ENCODE results near the gene YTHDC1.

YTHDC1 gene

DNA sequence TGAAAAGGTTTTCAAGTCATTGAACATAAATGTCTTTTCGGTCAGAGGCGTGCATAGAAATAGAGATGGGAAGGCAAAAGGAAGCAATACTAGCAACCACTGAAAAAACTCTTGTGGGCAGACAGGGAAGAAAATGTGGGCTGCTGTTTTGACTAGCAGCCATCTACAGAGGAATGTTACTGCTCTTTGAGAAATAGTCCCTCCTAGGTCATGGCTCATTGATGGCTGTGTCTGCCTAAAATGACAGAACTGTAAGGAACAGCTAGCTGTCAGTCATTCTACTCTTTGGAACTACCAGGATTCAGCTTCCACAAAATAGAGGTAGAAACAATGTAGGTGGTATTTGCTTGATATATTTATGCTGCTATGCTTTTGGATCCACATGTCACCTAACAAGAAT is 77.5 kb downstream of the YTHDC1 start:
- H3K27me3 ChIP-seq (replicated peaks): no peaks in the 10 kb centered on the region
- DNase-seq: no peak
- peak overlapping the region; percentile 51 for H3K4me3 ChIP-seq (ENCODE audit: low read depth, low read length)
- in situ Hi-C loops (cut with HindIII; ENCODE audit: low pct_ligation_motif_present, low sequenced_read_pairs): no loop called here
- H3K27ac ChIP-seq: no peak overlapping the region
- no peaks in the 10 kb centered on the region for H3K36me3 ChIP-seq (replicated peaks)
- TF ChIP-seq, protein P1, sequence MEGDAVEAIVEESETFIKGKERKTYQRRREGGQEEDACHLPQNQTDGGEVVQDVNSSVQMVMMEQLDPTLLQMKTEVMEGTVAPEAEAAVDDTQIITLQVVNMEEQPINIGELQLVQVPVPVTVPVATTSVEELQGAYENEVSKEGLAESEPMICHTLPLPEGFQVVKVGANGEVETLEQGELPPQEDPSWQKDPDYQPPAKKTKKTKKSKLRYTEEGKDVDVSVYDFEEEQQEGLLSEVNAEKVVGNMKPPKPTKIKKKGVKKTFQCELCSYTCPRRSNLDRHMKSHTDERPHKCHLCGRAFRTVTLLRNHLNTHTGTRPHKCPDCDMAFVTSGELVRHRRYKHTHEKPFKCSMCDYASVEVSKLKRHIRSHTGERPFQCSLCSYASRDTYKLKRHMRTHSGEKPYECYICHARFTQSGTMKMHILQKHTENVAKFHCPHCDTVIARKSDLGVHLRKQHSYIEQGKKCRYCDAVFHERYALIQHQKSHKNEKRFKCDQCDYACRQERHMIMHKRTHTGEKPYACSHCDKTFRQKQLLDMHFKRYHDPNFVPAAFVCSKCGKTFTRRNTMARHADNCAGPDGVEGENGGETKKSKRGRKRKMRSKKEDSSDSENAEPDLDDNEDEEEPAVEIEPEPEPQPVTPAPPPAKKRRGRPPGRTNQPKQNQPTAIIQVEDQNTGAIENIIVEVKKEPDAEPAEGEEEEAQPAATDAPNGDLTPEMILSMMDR (IDR thresholded peaks at IDR 0.05; ENCODE audit: low read depth, low read length, missing control alignments): no peak

DNA sequence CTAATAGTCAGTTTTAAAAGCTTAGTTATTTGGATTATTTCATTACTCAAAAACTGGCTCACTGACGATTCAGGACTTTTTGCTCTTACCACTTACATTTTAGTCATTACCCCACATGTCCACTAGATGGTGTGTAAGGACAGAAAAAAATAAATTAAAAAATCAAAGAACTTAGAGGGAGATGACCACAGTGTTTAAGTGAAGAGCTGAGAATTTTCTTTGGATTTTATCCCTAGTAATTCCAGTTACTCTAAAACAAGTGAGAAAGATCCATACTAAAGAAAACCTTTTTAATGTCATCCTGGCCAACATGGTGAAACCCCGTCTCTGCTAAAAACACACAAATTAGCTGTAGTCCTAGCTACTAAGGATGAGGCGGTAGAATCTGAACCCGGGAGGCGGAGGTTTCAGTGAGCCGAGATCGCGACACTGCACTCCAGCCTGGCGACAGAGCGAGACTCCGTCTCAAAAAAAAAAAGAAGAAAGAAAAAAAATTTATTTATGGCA is 78.0 kb downstream of the YTHDC1 start:
- H3K36me3 ChIP-seq (replicated peaks): no peaks in the 10 kb centered on the region
- H3K4me3 ChIP-seq (ENCODE audit: low read depth, low read length): peak overlapping the region; percentile 51
- TF ChIP-seq, protein P1 (IDR thresholded peaks at IDR 0.05; ENCODE audit: low read depth, low read length, missing control alignments): peak; percentile 46
- H3K27me3 ChIP-seq (replicated peaks): no peaks in the 10 kb centered on the region
- in situ Hi-C loops (cut with HindIII; ENCODE audit: low pct_ligation_motif_present, low sequenced_read_pairs): no loop called here
- H3K27ac ChIP-seq: no peak overlapping the region
- DNase-seq: peak; percentile 35

DNA sequence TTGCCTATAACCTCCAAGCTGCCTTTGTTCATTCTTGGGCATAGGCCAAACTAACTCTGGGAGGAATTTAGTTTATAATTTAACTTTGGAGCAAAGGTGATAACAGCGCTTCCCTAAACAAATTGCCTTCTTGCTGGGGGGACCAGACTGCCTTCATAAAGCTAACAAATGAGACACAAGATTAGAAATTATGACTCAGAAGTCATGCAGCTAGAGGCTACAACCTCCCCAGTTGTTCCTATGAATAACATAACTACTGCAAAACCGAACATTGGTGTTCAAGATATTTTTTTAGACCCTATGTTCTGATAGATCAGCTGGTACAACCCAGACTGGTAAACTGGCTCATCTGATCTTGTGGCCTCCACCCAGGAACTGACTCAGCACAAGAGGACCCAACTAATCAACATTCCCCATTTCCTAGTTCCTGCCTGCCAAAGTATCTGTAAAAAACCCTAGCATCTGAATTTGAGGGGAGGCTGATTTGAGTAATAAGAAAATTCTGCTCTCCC is 82.4 kb downstream of the YTHDC1 start:
- Histone ChIP-seq H3K4me3 (ENCODE audit: low read depth, low read length) (no peak overlapping the region), H3K36me3 (replicated peaks) (no peaks in the 10 kb centered on the region), H3K27me3 (replicated peaks) (no peaks in the 10 kb centered on the region), H3K27ac (peak overlapping the region; percentile 50)
- TF ChIP-seq, protein P1 (IDR thresholded peaks at IDR 0.05; ENCODE audit: low read depth, low read length, missing control alignments): no peak
- DNase-seq: peak; percentile 69
- in situ Hi-C loops (cut with HindIII; ENCODE audit: low pct_ligation_motif_present, low sequenced_read_pairs): no loop called here

DNA sequence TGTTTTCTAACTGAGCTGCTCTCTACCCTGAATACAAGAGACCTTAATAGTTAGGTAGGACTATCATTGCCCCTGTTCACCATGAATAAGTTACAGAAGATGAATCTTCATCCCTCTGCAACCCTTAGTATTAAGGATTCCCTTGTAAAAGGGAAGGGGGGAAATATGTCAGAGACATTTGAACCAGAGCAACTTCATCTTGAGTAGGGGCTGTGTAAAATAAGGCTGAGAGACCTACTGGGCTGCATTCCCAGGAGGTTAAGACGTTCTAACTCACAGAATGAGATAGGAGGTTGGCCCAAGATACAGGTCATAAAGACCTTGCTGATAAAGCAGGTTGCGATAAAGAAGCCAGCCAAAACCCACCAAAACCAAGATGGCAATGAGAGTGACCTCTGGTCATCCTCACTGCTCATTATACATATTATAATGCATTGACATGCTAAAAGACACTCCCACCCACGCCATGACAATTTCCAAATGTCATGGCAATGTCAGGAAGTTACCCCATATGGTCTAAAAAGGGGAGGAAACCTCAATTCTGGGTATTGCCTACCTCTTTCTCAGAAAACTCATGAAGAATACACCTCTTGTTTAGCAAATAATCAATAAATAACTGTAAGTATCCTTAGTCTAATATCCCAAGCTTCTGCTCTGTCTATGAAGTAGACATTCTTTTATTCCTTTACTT is 84.9 kb downstream of the YTHDC1 start:
- H3K4me3 ChIP-seq (ENCODE audit: low read depth, low read length): no peak overlapping the region
- no peaks in the 10 kb centered on the region for H3K36me3 ChIP-seq (replicated peaks)
- no peak overlapping the region for H3K27ac ChIP-seq
- in situ Hi-C loops (cut with HindIII; ENCODE audit: low pct_ligation_motif_present, low sequenced_read_pairs): no loop called here
- TF ChIP-seq, protein P1 (IDR thresholded peaks at IDR 0.05; ENCODE audit: low read depth, low read length, missing control alignments): no peak
- no peak for DNase-seq
- H3K27me3 ChIP-seq (replicated peaks): no peaks in the 10 kb centered on the region

All from brain microvascular endothelial cell (primary cell).